ENCODE measurements around the gene FAM20C.

FAM20C gene

DNA sequence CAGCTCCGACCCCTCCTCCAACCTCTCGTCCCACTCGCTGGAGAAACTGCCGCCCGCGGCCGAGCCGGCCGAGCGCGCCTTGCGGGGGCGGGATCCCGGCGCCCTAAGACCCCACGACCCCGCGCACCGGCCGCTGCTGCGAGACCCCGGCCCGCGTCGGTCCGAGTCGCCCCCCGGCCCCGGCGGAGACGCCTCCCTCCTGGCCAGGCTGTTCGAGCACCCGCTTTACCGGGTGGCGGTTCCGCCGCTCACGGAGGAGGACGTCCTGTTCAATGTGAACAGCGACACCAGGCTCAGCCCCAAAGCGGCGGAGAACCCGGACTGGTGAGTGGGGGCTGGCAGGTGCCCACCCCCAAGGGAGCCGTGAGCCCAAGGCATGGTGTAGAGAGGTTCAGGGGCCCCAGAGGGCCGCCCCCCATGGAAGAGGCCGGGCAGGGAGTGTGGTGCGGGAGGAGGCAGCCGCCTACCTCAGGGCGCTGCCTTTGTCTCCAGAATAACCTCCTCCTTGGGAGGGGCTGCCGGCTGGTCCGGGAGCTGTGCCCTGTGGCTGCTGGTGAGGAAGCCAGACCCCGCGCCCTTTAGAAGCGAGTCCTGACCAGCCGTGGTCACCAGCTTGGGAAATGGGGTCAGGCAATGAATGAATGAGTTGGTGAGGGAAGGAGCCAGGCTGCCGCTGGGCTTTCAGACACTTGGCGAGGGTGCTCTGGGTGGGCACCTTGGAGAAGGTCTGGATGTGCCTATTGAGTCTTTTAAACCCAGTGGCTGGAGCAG, 1.3 kb downstream of the FAM20C start:
- TF ChIP-seq, protein P1, sequence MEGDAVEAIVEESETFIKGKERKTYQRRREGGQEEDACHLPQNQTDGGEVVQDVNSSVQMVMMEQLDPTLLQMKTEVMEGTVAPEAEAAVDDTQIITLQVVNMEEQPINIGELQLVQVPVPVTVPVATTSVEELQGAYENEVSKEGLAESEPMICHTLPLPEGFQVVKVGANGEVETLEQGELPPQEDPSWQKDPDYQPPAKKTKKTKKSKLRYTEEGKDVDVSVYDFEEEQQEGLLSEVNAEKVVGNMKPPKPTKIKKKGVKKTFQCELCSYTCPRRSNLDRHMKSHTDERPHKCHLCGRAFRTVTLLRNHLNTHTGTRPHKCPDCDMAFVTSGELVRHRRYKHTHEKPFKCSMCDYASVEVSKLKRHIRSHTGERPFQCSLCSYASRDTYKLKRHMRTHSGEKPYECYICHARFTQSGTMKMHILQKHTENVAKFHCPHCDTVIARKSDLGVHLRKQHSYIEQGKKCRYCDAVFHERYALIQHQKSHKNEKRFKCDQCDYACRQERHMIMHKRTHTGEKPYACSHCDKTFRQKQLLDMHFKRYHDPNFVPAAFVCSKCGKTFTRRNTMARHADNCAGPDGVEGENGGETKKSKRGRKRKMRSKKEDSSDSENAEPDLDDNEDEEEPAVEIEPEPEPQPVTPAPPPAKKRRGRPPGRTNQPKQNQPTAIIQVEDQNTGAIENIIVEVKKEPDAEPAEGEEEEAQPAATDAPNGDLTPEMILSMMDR (IDR thresholded peaks at IDR 0.05; ENCODE audit: low read depth, low read length) = no peak
- no peaks in the 10 kb centered on the region for H3K36me3 ChIP-seq
- H3K9me3 ChIP-seq = no peaks in the 10 kb centered on the region
- DNase-seq = no peak
- no peaks in the 10 kb centered on the region for H3K4me1 ChIP-seq
- peaks cover 43% of the 10 kb centered on the region for H3K27me3 ChIP-seq
- peak overlapping the region; percentile 14; the same call in 1 of the 2 replicates for H3K4me3 ChIP-seq (ENCODE audit: low read depth, low read length)

DNA sequence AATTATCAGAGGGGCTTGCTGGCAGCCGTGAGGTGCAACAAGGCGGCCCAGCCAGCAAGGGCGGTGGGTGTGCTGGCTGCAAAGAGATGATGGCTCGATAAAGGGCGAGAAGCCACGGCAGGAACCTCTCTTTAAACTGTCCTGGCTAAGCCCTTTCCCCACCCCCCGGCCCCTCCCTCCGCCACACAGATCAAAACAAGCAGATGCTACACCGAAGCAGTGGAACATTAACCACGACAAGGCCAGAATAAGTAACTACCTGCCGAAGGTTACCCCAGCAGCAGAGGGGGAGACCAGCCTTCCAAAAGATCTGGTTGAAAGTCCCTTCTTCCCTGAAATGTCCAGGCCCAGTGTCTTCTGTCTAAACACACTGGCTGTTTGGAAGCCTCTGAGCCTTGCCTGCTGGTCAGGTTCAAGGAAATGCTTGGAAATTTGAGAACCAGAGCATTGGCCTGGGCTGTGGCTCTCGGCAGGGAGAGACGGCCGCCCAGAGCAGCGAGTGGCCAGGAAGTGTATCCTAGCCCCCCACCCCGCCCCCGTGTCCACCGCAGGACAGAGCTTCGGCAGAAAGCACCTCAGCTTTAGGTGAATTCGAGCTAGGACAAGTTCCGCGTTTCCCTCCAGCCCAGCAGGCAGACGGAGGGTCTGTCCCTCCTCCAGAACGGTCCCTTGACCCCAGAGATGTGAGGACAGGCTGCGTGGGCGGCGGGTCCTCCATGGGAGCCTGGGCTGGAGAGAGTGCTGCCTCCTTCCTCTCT, 2.1 kb downstream of the FAM20C start:
- no peak for DNase-seq
- no peaks in the 10 kb centered on the region for H3K9me3 ChIP-seq
- no peaks in the 10 kb centered on the region for H3K4me1 ChIP-seq
- TF ChIP-seq, protein P1 (IDR thresholded peaks at IDR 0.05; ENCODE audit: low read depth, low read length) = no peak
- H3K36me3 ChIP-seq = no peaks in the 10 kb centered on the region
- H3K4me3 ChIP-seq (ENCODE audit: low read depth, low read length) = no peak overlapping the region
- peaks cover 43% of the 10 kb centered on the region for H3K27me3 ChIP-seq

- Histone ChIP-seq H3K36me3 (no peaks in the 10 kb centered on the region), H3K9me3 (no peaks in the 10 kb centered on the region), H3K4me3 (ENCODE audit: low read depth, low read length) (no peak overlapping the region), H3K27me3 (peaks cover 43% of the 10 kb centered on the region), H3K4me1 (no peaks in the 10 kb centered on the region)
- DNase-seq = no peak
- TF ChIP-seq, protein P1 (IDR thresholded peaks at IDR 0.05; ENCODE audit: low read depth, low read length) = no peak
These were observed 2.8 kb downstream of the FAM20C start for GRCh38 chr7:195010-195829.

DNA sequence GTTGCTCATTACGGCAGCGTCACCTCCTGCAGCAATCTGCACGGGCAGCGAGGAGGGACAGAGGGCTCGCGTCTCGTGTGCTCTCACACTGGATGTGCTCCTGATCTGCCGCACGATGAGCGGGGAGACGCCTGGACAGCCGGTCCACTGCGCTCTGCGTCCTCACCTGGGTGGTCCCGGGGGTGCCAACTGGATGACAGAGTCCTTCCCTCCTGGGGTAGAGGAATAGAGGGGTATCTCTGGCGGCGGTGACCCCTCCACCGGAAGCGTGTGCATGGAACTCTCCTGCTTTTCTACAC, 3.4 kb downstream of the FAM20C start:
- DNase-seq = no peak
- Histone ChIP-seq H3K4me3 (ENCODE audit: low read depth, low read length) (no peak overlapping the region), H3K9me3 (no peaks in the 10 kb centered on the region), H3K36me3 (no peaks in the 10 kb centered on the region), H3K4me1 (no peaks in the 10 kb centered on the region), H3K27me3 (peaks cover 40% of the 10 kb centered on the region)
- TF ChIP-seq, protein P1 (IDR thresholded peaks at IDR 0.05; ENCODE audit: low read depth, low read length) = no peak

- H3K27me3 ChIP-seq = peaks cover 36% of the 10 kb centered on the region
- no peak for DNase-seq
- H3K36me3 ChIP-seq = no peaks in the 10 kb centered on the region
- H3K9me3 ChIP-seq = no peaks in the 10 kb centered on the region
- H3K4me1 ChIP-seq = no peaks in the 10 kb centered on the region
- no peak overlapping the region for H3K4me3 ChIP-seq (ENCODE audit: low read depth, low read length)
- TF ChIP-seq, protein P1 (IDR thresholded peaks at IDR 0.05; ENCODE audit: low read depth, low read length) = no peak
These were observed 3.9 kb downstream of the FAM20C start for GRCh38 chr7:196283-196682.
